ENCODE results near the gene C1QTNF6.

DNA sequence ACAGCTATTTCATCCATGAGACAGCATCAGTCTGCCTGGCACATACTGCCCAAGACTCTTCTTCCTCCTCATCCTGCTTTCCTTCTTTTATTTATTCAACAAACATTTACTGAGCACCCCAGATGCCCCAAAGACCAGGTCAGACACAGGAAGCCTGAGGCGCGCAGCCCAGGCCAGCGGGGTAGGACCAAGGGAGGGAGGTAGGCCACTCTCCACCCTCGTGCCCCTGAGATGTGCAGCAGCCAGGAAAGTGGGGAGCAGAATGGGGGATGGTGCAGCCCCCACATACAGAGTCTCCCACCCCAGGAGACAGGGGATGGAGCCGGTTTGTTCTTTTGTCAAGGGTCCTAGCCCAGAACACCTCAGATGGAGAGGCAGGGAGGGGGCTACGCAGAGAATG, 34.1 kb downstream of the C1QTNF6 start:
- TF ChIP-seq, protein P1, sequence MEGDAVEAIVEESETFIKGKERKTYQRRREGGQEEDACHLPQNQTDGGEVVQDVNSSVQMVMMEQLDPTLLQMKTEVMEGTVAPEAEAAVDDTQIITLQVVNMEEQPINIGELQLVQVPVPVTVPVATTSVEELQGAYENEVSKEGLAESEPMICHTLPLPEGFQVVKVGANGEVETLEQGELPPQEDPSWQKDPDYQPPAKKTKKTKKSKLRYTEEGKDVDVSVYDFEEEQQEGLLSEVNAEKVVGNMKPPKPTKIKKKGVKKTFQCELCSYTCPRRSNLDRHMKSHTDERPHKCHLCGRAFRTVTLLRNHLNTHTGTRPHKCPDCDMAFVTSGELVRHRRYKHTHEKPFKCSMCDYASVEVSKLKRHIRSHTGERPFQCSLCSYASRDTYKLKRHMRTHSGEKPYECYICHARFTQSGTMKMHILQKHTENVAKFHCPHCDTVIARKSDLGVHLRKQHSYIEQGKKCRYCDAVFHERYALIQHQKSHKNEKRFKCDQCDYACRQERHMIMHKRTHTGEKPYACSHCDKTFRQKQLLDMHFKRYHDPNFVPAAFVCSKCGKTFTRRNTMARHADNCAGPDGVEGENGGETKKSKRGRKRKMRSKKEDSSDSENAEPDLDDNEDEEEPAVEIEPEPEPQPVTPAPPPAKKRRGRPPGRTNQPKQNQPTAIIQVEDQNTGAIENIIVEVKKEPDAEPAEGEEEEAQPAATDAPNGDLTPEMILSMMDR (optimal IDR thresholded peaks at IDR 0.05 in 1 of 3, IDR thresholded peaks at IDR 0.05 in 1 of 3, conservative IDR thresholded peaks at IDR 0.05 in 1 of 3; ENCODE audit: extremely low read depth in 1 of 3, insufficient read depth in 2 of 3, low read length in 3 of 3), result no peak
- no peak for TF ChIP-seq EZH2 (IDR thresholded peaks at IDR 0.05; ENCODE audit: low read length)

Data from keratinocyte (primary cell).